ENCODE data around the gene RPS6KC1. TPM values are rescaled to one million over a fixed set of nuclear protein-coding genes. Genes with fewer than 3 reads are reported as not detected.

Gene RPS6KC1
- polyA plus RNA-seq, 3 donors, result 8.9 to 16.0 (median 11.4) TPM

GRCh38 chr1:213060836-213061235, 9.8 kb downstream of the RPS6KC1 start:
- no peak for TF ChIP-seq CTCF (IDR thresholded peaks at IDR 0.05)
- Histone ChIP-seq H3K27ac (ENCODE audit: low read depth in 1 of 2, low read length in 2 of 2) (no peak overlapping the region), H3K4me1 (ENCODE audit: control insufficient read depth in 1 of 2, insufficient read depth in 2 of 2, low read length in 2 of 2) (peaks cover 4 to 9% of the 10 kb centered on the region in 2 donors), H3K9me3 (replicated peaks in 1 of 2; ENCODE audit: control insufficient read depth in 1 of 2, insufficient read depth in 1 of 2, low read length in 2 of 2) (peaks cover 0 to 3% of the 10 kb centered on the region in 2 donors), H4K20me1 (ENCODE audit: insufficient read depth, low read length) (peaks cover 85% of the 10 kb centered on the region), H2AFZ (ENCODE audit: insufficient read depth, low read depth, low read length, poor library complexity, severe bottlenecking) (no peak overlapping the region), H3K4me3 (replicated peaks in 1 of 3; ENCODE audit: low read depth in 2 of 3, low read length in 3 of 3) (no peak overlapping the region), H3K36me3 (replicated peaks in 1 of 2; ENCODE audit: control insufficient read depth in 1 of 2, insufficient read depth in 2 of 2, low read length in 2 of 2) (peaks cover 0 to 5% of the 10 kb centered on the region in 2 donors), H3K4me2 (replicated peaks; ENCODE audit: extremely low read depth, low read length, poor library complexity, severe bottlenecking) (no peak overlapping the region), H3K79me2 (ENCODE audit: insufficient read depth, low read length) (peaks cover 85% of the 10 kb centered on the region), H3K27me3 (ENCODE audit: control insufficient read depth in 2 of 2, insufficient read depth in 2 of 2, low read length in 2 of 2) (no peaks in the 10 kb centered on the region), H3K9ac (ENCODE audit: insufficient read depth, low read length, poor library complexity, severe bottlenecking) (no peak overlapping the region)
- Mint-ChIP-seq H3K9me3 (peaks cover 0 to 8% (median 4%) of the 10 kb centered on the region in 7 donors), H3K4me3 (no peak overlapping the region), H3K27me3 (ENCODE audit: low read depth in 3 of 3) (peaks cover 0 to 5% (median 0%) of the 10 kb centered on the region in 3 donors), H3K36me3 (peaks cover 3 to 19% of the 10 kb centered on the region in 2 donors), H3K27ac (no peak overlapping the region), H3K4me1 (peaks cover 11% of the 10 kb centered on the region)
- no CpG with 5 or more reads among the region's 2 CpGs for WGBS (ENCODE audit: insufficient coverage)
- intact Hi-C loops (cut with micrococcal nuclease), result no loop called here
- DNase-seq, result no peak

- Mint-ChIP-seq H3K4me3 (no peak overlapping the region), H3K36me3 (peaks cover 3 to 19% of the 10 kb centered on the region in 2 donors), H3K27me3 (ENCODE audit: low read depth in 3 of 3) (peaks cover 0 to 5% (median 0%) of the 10 kb centered on the region in 3 donors), H3K9me3 (peaks cover 0 to 8% (median 4%) of the 10 kb centered on the region in 7 donors), H3K4me1 (peaks cover 12% of the 10 kb centered on the region), H3K27ac (no peak overlapping the region)
- no peak for DNase-seq
- Histone ChIP-seq H3K79me2 (ENCODE audit: insufficient read depth, low read length) (peaks cover 81% of the 10 kb centered on the region), H3K4me2 (replicated peaks; ENCODE audit: extremely low read depth, low read length, poor library complexity, severe bottlenecking) (no peak overlapping the region), H3K27me3 (ENCODE audit: control insufficient read depth in 2 of 2, insufficient read depth in 2 of 2, low read length in 2 of 2) (no peaks in the 10 kb centered on the region), H3K9me3 (replicated peaks in 1 of 2; ENCODE audit: control insufficient read depth in 1 of 2, insufficient read depth in 1 of 2, low read length in 2 of 2) (peaks cover 0 to 3% of the 10 kb centered on the region in 2 donors), H3K4me1 (ENCODE audit: control insufficient read depth in 1 of 2, insufficient read depth in 2 of 2, low read length in 2 of 2) (peaks cover 5 to 9% of the 10 kb centered on the region in 2 donors), H4K20me1 (ENCODE audit: insufficient read depth, low read length) (peaks cover 85% of the 10 kb centered on the region), H3K27ac (ENCODE audit: low read depth in 1 of 2, low read length in 2 of 2) (no peak overlapping the region), H3K9ac (ENCODE audit: insufficient read depth, low read length, poor library complexity, severe bottlenecking) (no peak overlapping the region), H2AFZ (ENCODE audit: insufficient read depth, low read depth, low read length, poor library complexity, severe bottlenecking) (no peak overlapping the region), H3K36me3 (replicated peaks in 1 of 2; ENCODE audit: control insufficient read depth in 1 of 2, insufficient read depth in 2 of 2, low read length in 2 of 2) (peaks cover 0 to 5% of the 10 kb centered on the region in 2 donors), H3K4me3 (replicated peaks in 1 of 3; ENCODE audit: low read depth in 2 of 3, low read length in 3 of 3) (no peak overlapping the region)
- intact Hi-C loops (cut with micrococcal nuclease), result no loop called here
- 100% methylated on average over 1 of the region's 1 CpG for WGBS (ENCODE audit: insufficient coverage)
- no peak for TF ChIP-seq CTCF (IDR thresholded peaks at IDR 0.05)
Measured at GRCh38 chr1:213061263-213061662, 10.2 kb downstream of the RPS6KC1 start.
